ENCODE measurements around the gene PRKG1. TPM values are rescaled to one million over a fixed set of nuclear protein-coding genes. Genes with fewer than 3 reads are reported as not detected.

Gene PRKG1
- total and polyA plus RNA-seq, 7 donors, result 4.5 to 49.0 (median 31.7) TPM

- H3K27me3 ChIP-seq (ENCODE audit: insufficient read depth in 3 of 3, low read length in 2 of 3), result no peaks in the 10 kb centered on the region
- no peak overlapping the region for H3K4me3 ChIP-seq
- no peak for TF ChIP-seq CTCF (IDR thresholded peaks at IDR 0.05)
- no peaks in the 10 kb centered on the region for H3K9me3 ChIP-seq
- intact Hi-C loops (cut with DNase I), result no loop called here
- ATAC-seq (no peak), DNase-seq (no peak)
- H3K4me1 ChIP-seq, result peaks cover 1% of the 10 kb centered on the region
- H3K27ac ChIP-seq, result no peak overlapping the region
- no peaks in the 10 kb centered on the region for H3K36me3 ChIP-seq (ENCODE audit: insufficient read depth in 1 of 2, low read depth in 1 of 2)
Observed at GRCh38 chr10:51881213-51881612, 806.9 kb downstream of the PRKG1 start.

GRCh38 chr10:51886438-51887068, 812.3 kb downstream of the PRKG1 start:
- no peaks in the 10 kb centered on the region for H3K9me3 ChIP-seq
- WGBS, 3 donors, result 52 to 57% (median 55%) methylated on average over 4 of the region's 4 CpGs
- ATAC-seq (no peak), DNase-seq (no peak)
- no peak overlapping the region for H3K4me3 ChIP-seq
- no peak overlapping the region for H3K27ac ChIP-seq
- no peak for TF ChIP-seq CTCF (IDR thresholded peaks at IDR 0.05)
- no peaks in the 10 kb centered on the region for H3K4me1 ChIP-seq
- H3K27me3 ChIP-seq (ENCODE audit: insufficient read depth in 3 of 3, low read length in 2 of 3), result no peaks in the 10 kb centered on the region
- intact Hi-C loops (cut with DNase I), result no loop called here
- no peaks in the 10 kb centered on the region for H3K36me3 ChIP-seq (ENCODE audit: insufficient read depth in 1 of 2, low read depth in 1 of 2)

GRCh38 chr10:51888263-51888662, 814.0 kb downstream of the PRKG1 start:
- intact Hi-C loops (cut with DNase I), result no loop called here
- no peak overlapping the region for H3K4me3 ChIP-seq
- H3K4me1 ChIP-seq, result peaks cover 6% of the 10 kb centered on the region
- H3K27me3 ChIP-seq (ENCODE audit: insufficient read depth in 3 of 3, low read length in 2 of 3), result no peaks in the 10 kb centered on the region
- no peak overlapping the region for H3K27ac ChIP-seq
- no peak for TF ChIP-seq CTCF (IDR thresholded peaks at IDR 0.05)
- no peaks in the 10 kb centered on the region for H3K36me3 ChIP-seq (ENCODE audit: insufficient read depth in 1 of 2, low read depth in 1 of 2)
- no peaks in the 10 kb centered on the region for H3K9me3 ChIP-seq
- DNase-seq, result no peak
- no peak for ATAC-seq

GRCh38 chr10:51892313-51892712, 818.0 kb downstream of the PRKG1 start:
- Histone ChIP-seq H3K4me1 (peaks cover 10% of the 10 kb centered on the region), H3K27ac (no peak overlapping the region), H3K4me3 (no peak overlapping the region), H3K9me3 (no peaks in the 10 kb centered on the region), H3K27me3 (ENCODE audit: insufficient read depth in 3 of 3, low read length in 2 of 3) (no peaks in the 10 kb centered on the region), H3K36me3 (ENCODE audit: insufficient read depth in 1 of 2, low read depth in 1 of 2) (no peaks in the 10 kb centered on the region)
- 70 to 85% (median 79%) methylated on average over 1 of the region's 1 CpG for WGBS, 3 donors
- TF ChIP-seq CTCF (IDR thresholded peaks at IDR 0.05), result no peak
- DNase-seq (no peak), ATAC-seq (peak in 1 of 4 donors; percentile 71)
- intact Hi-C loops (cut with DNase I), result no loop called here
